Uterine smooth muscle cell (primary cell): ENCODE data around the gene PSENEN. TPM values are rescaled to one million over a fixed set of nuclear protein-coding genes. Genes with fewer than 3 reads are reported as not detected.

Source experiments
- total RNA-seq: library from RNA; depleted of rRNA; stranded (reverse); fragments of >200 nt; gene quantifications from 2 replicates; pipeline ENCODE4 v1.2.3, GENCODE V29; 2014

Gene PSENEN
- 8.6 and 12.1 TPM in 2 replicates for total RNA-seq

DNA sequence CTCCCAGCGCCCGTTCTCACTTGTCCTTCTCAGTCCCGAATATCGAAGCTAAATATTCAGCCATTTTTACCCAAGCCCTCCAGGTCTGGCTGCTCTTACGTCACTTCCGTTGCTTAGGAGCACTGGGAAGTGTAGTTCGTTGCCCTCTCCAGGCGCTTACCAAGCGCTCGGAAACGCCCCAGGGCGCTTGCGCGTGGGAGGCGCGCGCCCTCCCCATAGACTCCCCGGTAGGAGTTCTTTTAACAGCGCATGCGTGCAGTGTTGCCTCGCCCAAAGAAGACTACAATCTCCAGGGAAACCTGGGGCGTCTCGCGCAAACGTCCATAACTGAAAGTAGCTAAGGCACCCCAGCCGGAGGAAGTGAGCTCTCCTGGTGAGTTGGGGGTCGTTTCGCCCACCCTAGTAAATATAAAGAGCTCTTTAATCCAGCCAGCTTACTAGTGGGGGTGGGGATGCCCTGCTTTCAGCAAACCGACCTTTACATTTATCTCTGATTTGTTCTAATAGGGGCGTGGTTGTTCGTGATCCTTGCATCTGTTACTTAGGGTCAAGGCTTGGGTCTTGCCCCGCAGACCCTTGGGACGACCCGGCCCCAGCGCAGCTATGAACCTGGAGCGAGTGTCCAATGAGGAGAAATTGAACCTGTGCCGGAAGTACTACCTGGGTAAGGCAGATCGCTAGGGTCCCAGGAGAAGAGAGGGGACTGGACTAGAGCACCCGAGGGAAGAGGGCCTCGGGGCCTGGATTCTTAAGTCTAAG is at the start of gene PSENEN, which contains the start of gene U2AF1L4:
Gene PSENEN (plus strand): TSS at position 324 of the 759 bp plus-strand sequence. CDS start 280 bp downstream, at position 604.
Gene U2AF1L4 (minus strand): TSS at position 91 of the 759 bp plus-strand sequence. CDS start 27 bp downstream, at position 64.

GRCh38 chr19:35704218-35704617 is 41.2 kb upstream of the PSENEN start, which contains the start of gene ZBTB32:
Gene ZBTB32 (plus strand): TSS chr19:35704558. CDS start chr19:35714627, 10,069 bp downstream.

GRCh38 chr19:35717665-35718344 is 27.6 kb upstream of the PSENEN start, which contains the start of gene KMT2B:
Gene KMT2B (plus strand): TSS chr19:35718003. CDS start chr19:35718019, 16 bp downstream.

GRCh38 chr19:35742121-35742724 is 3.2 kb upstream of the PSENEN start, which contains the start of gene IGFLR1:
Gene IGFLR1 (minus strand): TSS chr19:35742452. CDS start chr19:35741180, 1,272 bp downstream.

DNA sequence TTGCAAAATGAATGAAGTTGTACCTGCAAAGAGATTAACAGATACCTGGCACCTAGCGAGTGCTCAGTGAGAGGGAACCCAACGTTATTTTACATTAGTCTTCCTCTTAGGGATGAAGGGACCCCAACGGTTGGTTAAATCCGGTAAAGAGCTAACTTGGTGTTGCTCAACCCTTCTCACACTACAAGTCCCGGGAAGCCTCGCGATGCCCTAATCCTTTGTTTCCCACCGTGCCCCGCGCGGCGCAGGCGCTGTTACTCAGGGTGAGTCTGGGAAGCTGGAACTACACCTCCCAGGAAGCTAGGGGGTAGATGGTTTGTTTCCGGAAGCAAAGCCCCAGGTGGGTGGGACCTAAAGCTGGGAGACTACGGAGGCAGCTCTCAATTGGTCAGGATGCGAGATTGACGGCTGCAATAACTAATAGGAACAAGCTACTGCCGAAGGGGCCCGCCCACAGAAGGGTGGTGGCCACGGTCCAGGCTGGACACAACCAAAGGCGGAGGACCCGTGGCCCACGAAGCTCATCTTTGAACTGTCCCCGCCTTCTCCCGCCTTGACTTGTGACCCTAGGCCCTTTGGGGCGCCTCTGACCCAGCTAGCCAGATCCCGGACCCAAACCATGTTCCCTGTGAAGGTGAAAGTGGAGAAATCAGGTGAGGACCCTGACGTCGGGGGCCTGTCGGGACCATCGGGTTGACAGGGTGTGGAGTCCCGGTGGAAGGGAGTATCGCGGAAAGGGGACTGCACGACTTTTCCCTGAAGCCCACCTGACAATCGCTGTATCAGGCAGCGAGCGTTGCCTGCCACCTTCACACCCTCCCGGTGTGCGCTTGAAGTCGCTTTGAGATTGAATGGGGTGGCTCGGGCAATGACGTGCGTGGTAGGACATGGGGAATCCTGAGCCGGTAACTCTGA is 2.9 kb downstream of the PSENEN start, which contains the start of gene LIN37:
Gene LIN37 (plus strand): TSS at position 471 of the 915 bp plus-strand sequence. CDS start 149 bp downstream, at position 620.

DNA sequence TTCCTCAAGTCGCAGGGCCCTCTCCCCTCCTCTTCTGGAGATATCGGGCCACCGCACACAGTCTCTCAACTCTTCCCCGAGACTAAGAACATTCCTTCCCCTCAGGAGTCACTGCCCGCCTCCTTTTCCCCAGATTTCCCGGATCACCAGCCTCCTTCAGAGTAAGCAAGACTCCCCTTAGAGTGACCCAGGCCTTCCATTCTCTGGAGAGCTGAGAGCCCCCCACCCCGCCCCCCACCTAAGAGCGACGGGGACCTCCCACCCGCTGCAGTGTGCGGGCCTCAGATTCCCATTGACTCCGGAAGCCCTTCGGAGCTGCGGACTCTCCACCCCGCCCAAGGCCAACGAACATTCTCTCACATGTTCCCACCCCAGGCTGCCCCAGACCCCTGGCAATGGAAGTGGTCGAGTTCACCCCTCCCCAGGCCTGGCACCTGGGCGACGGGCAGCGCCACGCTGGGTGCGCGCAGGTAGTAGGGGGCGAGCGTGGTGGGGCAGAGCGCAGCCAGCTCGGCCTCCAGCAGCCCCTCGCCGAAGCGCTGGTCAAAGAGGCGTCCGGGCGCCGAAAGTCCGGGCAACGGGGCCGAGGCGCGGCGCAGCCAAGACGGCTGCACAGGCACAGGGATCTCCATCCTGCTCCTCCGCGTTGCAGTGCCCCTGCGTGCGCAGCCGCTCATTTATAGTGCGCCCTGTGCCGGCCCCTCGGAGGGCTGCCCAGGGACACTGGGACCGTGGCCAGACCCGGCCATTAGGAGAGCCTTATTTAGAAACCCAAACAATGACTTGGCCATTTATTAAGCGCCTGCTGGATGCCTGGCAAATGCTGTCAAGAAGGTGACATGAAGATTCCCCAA is 11.2 kb downstream of the PSENEN start, which contains the start of gene HSPB6:
Gene HSPB6 (minus strand): TSS at position 653 of the 854 bp plus-strand sequence. CDS start 21 bp downstream, at position 632.

DNA sequence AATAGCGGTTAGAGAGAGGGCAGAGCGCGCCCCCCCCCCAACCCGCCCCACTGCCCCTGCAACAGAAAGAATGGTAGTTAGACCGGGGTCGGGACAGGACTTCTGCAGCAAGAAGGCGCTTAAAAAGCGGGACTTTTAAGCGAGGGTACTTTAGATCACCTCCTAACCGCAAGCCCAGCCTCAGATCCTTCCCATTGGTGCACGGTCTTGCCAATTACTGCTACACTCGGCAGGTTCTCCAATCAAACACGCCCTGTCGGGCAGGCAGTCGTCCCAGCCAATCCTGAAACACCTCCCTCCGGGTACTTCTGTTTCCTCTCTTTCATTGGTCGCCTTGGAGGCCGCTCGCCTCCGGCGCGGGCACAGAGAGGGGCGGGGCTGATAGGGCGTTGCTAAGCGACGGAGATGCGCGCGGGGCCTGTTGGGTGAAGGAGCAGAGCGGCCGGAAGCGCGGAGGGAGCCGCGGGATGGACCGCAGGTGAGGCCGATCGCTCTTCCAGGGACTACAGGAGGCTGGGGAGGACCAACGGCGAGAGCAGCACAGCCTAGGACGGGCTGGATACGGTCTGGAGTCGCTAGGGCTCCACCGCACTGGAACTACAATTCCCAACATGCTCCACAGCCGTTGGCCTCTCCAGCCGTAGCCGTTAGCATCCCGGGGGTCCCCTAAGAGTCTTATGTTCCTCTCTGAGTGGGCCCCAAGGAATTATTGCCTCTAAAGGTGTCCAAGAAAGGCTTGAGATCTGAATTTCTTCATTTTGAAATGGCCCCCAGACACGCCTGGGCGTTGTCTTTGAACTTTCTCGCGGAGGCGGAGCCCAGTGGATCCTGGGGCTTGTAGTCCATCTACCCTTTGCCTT is 12.5 kb downstream of the PSENEN start, which contains the start of gene PROSER3:
Gene PROSER3 (plus strand): TSS at position 428 of the 860 bp plus-strand sequence. CDS start 40 bp downstream, at position 468.

GRCh38 chr19:35775298-35776101 is 30.0 kb downstream of the PSENEN start, which contains the start of gene ARHGAP33:
Gene ARHGAP33 (plus strand): TSS chr19:35775564. CDS start chr19:35775659, 95 bp downstream.

Other genes with a start within 250 kb of the PSENEN start
- 14.1 and 21.9 TPM in 2 replicates for gene DMKN, start 232.0 kb upstream of the PSENEN start, total RNA-seq
- gene SBSN, start 217.3 kb upstream of the PSENEN start, total RNA-seq = 1.7 and 4.5 TPM in 2 replicates
- not detected in 2 replicates for gene GAPDHS, start 212.2 kb upstream of the PSENEN start, total RNA-seq
- 80.7 and 104 TPM in 2 replicates for gene TMEM147, start 200.0 kb upstream of the PSENEN start, total RNA-seq
- not detected in 2 replicates for gene ATP4A, start 182.0 kb upstream of the PSENEN start, total RNA-seq
- gene PMIS2, start 159.5 kb upstream of the PSENEN start, total RNA-seq = not detected in 2 replicates
- gene HAUS5, start 132.9 kb upstream of the PSENEN start, total RNA-seq = 9.4 and 16.6 TPM in 2 replicates
- gene RBM42, start 116.6 kb upstream of the PSENEN start, total RNA-seq = 41.0 and 49.0 TPM in 2 replicates
- 0.11 and 0.50 TPM in 2 replicates for gene ETV2, start 103.9 kb upstream of the PSENEN start, total RNA-seq
- 324 and 362 TPM in 2 replicates for gene COX6B1, start 97.3 kb upstream of the PSENEN start, total RNA-seq
- not detected in 2 replicates for gene UPK1A, start 79.1 kb upstream of the PSENEN start, total RNA-seq
- not detected in 2 replicates for gene ZBTB32, start 41.1 kb upstream of the PSENEN start, total RNA-seq
- gene KMT2B, start 27.6 kb upstream of the PSENEN start, total RNA-seq = 7.5 TPM in 2 replicates
- 0.62 and 0.66 TPM in 2 replicates for gene IGFLR1, start 3.2 kb upstream of the PSENEN start, total RNA-seq
- gene U2AF1L4, start 233 bp upstream of the PSENEN start, total RNA-seq = 6.1 and 8.9 TPM in 2 replicates
- 12.2 and 16.5 TPM in 2 replicates for gene LIN37, start 2.9 kb downstream of the PSENEN start, total RNA-seq
- 49.6 and 161 TPM in 2 replicates for gene HSPB6, start 11.4 kb downstream of the PSENEN start, total RNA-seq
- 6.1 and 7.9 TPM in 2 replicates for gene PROSER3, start 12.5 kb downstream of the PSENEN start, total RNA-seq
- 6.2 and 11.7 TPM in 2 replicates for gene ARHGAP33, start 29.9 kb downstream of the PSENEN start, total RNA-seq
- not detected in 2 replicates for gene PRODH2, start 67.2 kb downstream of the PSENEN start, total RNA-seq
- under 0.01 TPM in 1 of 2 replicates, not detected in the other for gene NPHS1, start 106.9 kb downstream of the PSENEN start, total RNA-seq
- gene KIRREL2, start 111.3 kb downstream of the PSENEN start, total RNA-seq = not detected in 2 replicates
- gene APLP1, start 122.9 kb downstream of the PSENEN start, total RNA-seq = 3.5 and 6.7 TPM in 2 replicates
- gene NFKBID, start 154.9 kb downstream of the PSENEN start, total RNA-seq = 5.6 and 9.9 TPM in 2 replicates
- 0.22 and 1.5 TPM in 2 replicates for gene HCST, start 156.9 kb downstream of the PSENEN start, total RNA-seq
- gene TYROBP, start 162.6 kb downstream of the PSENEN start, total RNA-seq = not detected in 2 replicates
- 1.7 and 2.4 TPM in 2 replicates for gene LRFN3, start 190.7 kb downstream of the PSENEN start, total RNA-seq
- gene SDHAF1, start 249.5 kb downstream of the PSENEN start, total RNA-seq = 9.6 and 11.1 TPM in 2 replicates